Skin of body (tissue), 2 donors: Measurements from ENCODE around the gene SLAMF9. TPM values are rescaled to one million over a fixed set of nuclear protein-coding genes. Genes with fewer than 3 reads are reported as not detected.
A peak's percentile ranks its signal among the peaks of the same experiment; 100 is the strongest.

Experiments
- DNase-seq: peaks from one replicate; lab custom pipeline; 2025; lab: John Stamatoyannopoulos, UW
- total RNA-seq: library from RNA; depleted of rRNA; stranded (reverse); fragments of >200 nt; gene quantifications from one replicate; pipeline ENCODE4 v1.2.3, GENCODE V29; 2014

The SLAMF9 gene
- total RNA-seq: not detected

- peak; percentile 9 for DNase-seq
Observed at GRCh38 chr1:159953536-159954515, at the start of gene SLAMF9. Gene SLAMF9, minus strand, starts transcription at chr1:159954237. Its CDS starts 100 bp downstream, at chr1:159954137.

GRCh38 chr1:160001440-160001839 is 47.4 kb upstream of the SLAMF9 start:
- DNase-seq: no peak

GRCh38 chr1:159999204-159999603 is 45.2 kb upstream of the SLAMF9 start:
- DNase-seq: no peak

GRCh38 chr1:159996653-159997052 is 42.6 kb upstream of the SLAMF9 start:
- no peak for DNase-seq

GRCh38 chr1:159994896-159995295 is 40.9 kb upstream of the SLAMF9 start:
- DNase-seq: no peak

GRCh38 chr1:159993911-159994310 is 39.9 kb upstream of the SLAMF9 start:
- DNase-seq: no peak

- DNase-seq: no peak
Observed at GRCh38 chr1:159992161-159992560, 38.1 kb upstream of the SLAMF9 start.

GRCh38 chr1:159991513-159991912 is 37.5 kb upstream of the SLAMF9 start:
- no peak for DNase-seq

GRCh38 chr1:159990005-159990404 is 36.0 kb upstream of the SLAMF9 start:
- no peak for DNase-seq

GRCh38 chr1:159989581-159989980 is 35.5 kb upstream of the SLAMF9 start:
- DNase-seq: no peak

GRCh38 chr1:159988006-159988405 is 34.0 kb upstream of the SLAMF9 start:
- no peak for DNase-seq

- DNase-seq: no peak
Observed at GRCh38 chr1:159987186-159987585, 33.1 kb upstream of the SLAMF9 start.

- DNase-seq: no peak
Observed at GRCh38 chr1:159986531-159986930, 32.5 kb upstream of the SLAMF9 start.

GRCh38 chr1:159986093-159986492 is 32.1 kb upstream of the SLAMF9 start:
- DNase-seq: no peak

- no peak for DNase-seq
Observed at GRCh38 chr1:159985473-159985872, 31.4 kb upstream of the SLAMF9 start.

GRCh38 chr1:159983681-159984080 is 29.6 kb upstream of the SLAMF9 start:
- no peak for DNase-seq

- no peak for DNase-seq
Observed at GRCh38 chr1:159982280-159982679, 28.2 kb upstream of the SLAMF9 start.

- DNase-seq: no peak
Observed at GRCh38 chr1:159981351-159982055, 27.5 kb upstream of the SLAMF9 start.

GRCh38 chr1:159980786-159981185 is 26.7 kb upstream of the SLAMF9 start:
- DNase-seq: no peak

GRCh38 chr1:159980076-159980475 is 26.0 kb upstream of the SLAMF9 start:
- no peak for DNase-seq

GRCh38 chr1:159979257-159979656 is 25.2 kb upstream of the SLAMF9 start:
- peak; percentile 33 for DNase-seq

- no peak for DNase-seq
Observed at GRCh38 chr1:159978107-159978398, 24.0 kb upstream of the SLAMF9 start.
